ENCODE results near the gene ARHGAP22. TPM values are rescaled to one million over a fixed set of nuclear protein-coding genes. Genes with fewer than 3 reads are reported as not detected.

The ARHGAP22 gene
- total RNA-seq, 1 donor from 2014 or later, result 5.1 TPM

DNA sequence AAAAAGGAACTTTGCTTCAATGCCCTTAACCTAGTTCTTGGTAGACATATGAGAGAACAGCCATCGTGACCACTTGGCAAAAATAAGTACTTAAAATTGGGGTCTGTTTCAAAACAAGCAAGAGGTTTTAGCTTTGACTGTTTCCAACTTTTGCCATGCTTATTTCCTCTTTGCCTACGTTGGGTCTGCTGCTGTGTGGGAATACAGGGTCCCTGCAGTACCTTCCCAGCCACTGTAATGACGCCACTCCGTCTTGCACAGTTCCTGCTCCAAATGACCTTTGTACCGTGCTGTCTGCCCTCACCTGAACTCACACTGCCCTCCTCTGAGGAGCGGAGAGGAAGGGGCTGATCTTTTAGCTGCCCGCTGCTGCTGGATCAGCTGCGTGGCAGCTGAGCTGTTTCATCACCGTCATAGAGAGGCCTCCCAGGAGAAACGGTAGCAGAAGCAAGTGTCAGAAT is 165.3 kb downstream of the ARHGAP22 start:
- peaks cover 20% of the 10 kb centered on the region for H3K4me1 Mint-ChIP-seq (ENCODE audit: unreplicated experiment)
- H3K36me3 Mint-ChIP-seq, result peaks cover 5% of the 10 kb centered on the region
- H3K9me3 Mint-ChIP-seq, result no peaks in the 10 kb centered on the region
- no peak overlapping the region for H3K27ac Mint-ChIP-seq
- H3K4me3 Mint-ChIP-seq, result no peak overlapping the region
- H3K27me3 Mint-ChIP-seq, result peaks cover 4% of the 10 kb centered on the region
- TF ChIP-seq, protein P1, sequence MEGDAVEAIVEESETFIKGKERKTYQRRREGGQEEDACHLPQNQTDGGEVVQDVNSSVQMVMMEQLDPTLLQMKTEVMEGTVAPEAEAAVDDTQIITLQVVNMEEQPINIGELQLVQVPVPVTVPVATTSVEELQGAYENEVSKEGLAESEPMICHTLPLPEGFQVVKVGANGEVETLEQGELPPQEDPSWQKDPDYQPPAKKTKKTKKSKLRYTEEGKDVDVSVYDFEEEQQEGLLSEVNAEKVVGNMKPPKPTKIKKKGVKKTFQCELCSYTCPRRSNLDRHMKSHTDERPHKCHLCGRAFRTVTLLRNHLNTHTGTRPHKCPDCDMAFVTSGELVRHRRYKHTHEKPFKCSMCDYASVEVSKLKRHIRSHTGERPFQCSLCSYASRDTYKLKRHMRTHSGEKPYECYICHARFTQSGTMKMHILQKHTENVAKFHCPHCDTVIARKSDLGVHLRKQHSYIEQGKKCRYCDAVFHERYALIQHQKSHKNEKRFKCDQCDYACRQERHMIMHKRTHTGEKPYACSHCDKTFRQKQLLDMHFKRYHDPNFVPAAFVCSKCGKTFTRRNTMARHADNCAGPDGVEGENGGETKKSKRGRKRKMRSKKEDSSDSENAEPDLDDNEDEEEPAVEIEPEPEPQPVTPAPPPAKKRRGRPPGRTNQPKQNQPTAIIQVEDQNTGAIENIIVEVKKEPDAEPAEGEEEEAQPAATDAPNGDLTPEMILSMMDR (conservative IDR thresholded peaks at IDR 0.05), result no peak
- DNase-seq (ENCODE audit: extremely low spot score, unreplicated experiment), result no peak

DNA sequence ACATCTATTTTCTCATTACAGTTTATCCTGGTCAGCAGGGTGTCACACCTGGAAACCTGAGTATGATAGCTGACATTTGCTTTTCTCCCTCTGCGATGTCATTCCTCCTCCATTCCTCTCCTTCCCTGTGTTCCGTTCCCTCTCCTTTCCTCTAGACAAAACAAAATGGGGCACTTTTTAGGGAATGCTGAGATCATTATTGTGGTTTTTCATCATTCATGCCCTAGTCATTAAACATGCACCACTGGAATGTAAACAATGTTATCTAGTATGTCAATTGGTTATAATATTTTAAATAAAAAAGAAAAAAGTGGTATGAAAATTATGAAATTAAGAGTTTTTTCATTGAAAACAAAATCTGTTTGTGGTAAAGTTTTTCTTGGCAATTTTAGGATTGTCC is 165.8 kb downstream of the ARHGAP22 start:
- Mint-ChIP-seq H3K9me3 (no peaks in the 10 kb centered on the region), H3K27me3 (peaks cover 4% of the 10 kb centered on the region), H3K36me3 (peaks cover 5% of the 10 kb centered on the region), H3K27ac (no peak overlapping the region), H3K4me3 (no peak overlapping the region), H3K4me1 (ENCODE audit: unreplicated experiment) (peaks cover 20% of the 10 kb centered on the region)
- DNase-seq (ENCODE audit: extremely low spot score, unreplicated experiment), result no peak
- TF ChIP-seq, protein P1 (conservative IDR thresholded peaks at IDR 0.05), result no peak

DNA sequence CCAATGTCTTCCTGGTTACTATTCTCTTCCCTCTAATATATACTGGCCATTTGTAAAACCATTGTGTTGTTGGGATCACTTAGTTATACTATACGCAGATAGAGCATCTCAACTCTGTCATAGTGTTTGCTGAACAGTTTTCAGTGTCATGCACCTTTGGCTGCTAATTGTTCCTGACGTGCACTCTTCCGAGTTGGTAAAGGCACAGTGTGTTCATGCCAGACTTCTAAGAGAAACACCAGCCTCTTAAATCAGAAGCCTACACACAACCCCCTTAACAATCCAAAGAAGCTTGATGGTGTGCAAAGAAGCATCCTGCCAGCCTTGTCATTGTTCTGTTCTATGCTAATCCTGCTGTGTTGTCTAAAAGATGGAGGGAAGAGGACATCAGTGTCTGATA is 167.3 kb downstream of the ARHGAP22 start:
- Mint-ChIP-seq H3K36me3 (peaks cover 10% of the 10 kb centered on the region), H3K9me3 (no peaks in the 10 kb centered on the region), H3K4me3 (no peak overlapping the region), H3K27ac (no peak overlapping the region), H3K4me1 (ENCODE audit: unreplicated experiment) (peaks cover 10% of the 10 kb centered on the region), H3K27me3 (no peaks in the 10 kb centered on the region)
- DNase-seq (ENCODE audit: extremely low spot score, unreplicated experiment), result no peak
- TF ChIP-seq, protein P1 (conservative IDR thresholded peaks at IDR 0.05), result no peak

DNA sequence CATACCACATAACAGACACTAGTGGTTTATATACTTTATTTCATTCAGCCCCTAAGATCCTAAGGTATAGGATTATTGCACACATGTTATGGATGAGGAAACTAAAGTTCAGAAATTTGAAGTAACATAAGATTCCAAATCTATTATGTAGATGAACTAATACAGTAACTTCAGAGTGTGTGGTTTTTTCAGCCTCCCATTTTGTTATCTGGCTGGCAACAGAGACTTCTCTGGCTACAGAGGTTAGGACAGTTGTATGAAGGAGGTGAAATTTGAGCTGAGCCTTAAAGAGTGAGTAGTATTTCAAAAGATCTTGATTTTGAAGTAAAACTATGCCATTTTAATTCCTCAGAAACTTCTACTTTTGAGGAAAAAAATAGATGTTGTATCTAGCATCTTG is 173.0 kb downstream of the ARHGAP22 start:
- no peaks in the 10 kb centered on the region for H3K27me3 Mint-ChIP-seq

DNA sequence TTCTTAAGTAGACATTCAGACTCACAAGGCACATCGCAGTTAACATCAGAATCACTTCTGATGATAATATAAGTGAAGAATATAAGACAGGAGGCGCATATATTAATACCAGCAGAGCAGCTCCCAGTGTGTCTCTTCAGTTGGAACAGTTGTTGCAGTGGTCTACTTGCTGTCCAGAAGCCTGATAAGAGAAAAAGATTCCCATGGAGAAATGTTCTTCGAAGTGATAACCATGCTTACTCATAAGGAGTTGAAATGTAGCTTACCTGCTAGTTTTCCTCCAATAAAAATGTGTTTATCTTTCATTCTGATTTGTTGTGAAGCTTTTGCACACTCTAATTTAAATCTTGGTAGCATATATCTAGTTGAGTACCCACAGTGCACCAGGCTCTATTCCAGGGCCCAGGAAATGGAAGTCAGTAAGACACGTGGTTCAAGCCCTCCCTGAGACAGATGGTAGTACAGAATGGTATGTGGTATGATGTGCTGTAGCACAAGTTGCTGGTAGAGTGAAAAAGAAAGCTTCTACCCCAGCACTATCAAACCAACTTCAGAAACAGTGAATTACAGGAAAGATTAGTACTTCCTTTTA is 174.4 kb downstream of the ARHGAP22 start:
- H3K36me3 Mint-ChIP-seq, result peaks cover 23% of the 10 kb centered on the region
- H3K27ac Mint-ChIP-seq, result no peak overlapping the region
- TF ChIP-seq, protein P1 (conservative IDR thresholded peaks at IDR 0.05), result no peak
- no peaks in the 10 kb centered on the region for H3K27me3 Mint-ChIP-seq
- H3K4me1 Mint-ChIP-seq (ENCODE audit: unreplicated experiment), result no peaks in the 10 kb centered on the region
- DNase-seq (ENCODE audit: extremely low spot score, unreplicated experiment), result no peak
- no peaks in the 10 kb centered on the region for H3K9me3 Mint-ChIP-seq
- H3K4me3 Mint-ChIP-seq, result no peak overlapping the region

More for the DNA sequence above, 173.0 kb downstream of the ARHGAP22 start:
- Mint-ChIP-seq H3K36me3 (peaks cover 17% of the 10 kb centered on the region), H3K27ac (no peak overlapping the region), H3K4me3 (no peak overlapping the region), H3K4me1 (ENCODE audit: unreplicated experiment) (no peaks in the 10 kb centered on the region), H3K9me3 (no peaks in the 10 kb centered on the region)
- DNase-seq (ENCODE audit: extremely low spot score, unreplicated experiment), result no peak
- TF ChIP-seq, protein P1 (conservative IDR thresholded peaks at IDR 0.05), result no peak
